GM21367 (cell line): ENCODE measurements around the gene HAAO.
"Not testable (repeated sequence)": the region's sequence is repeated elsewhere in the genome, so short reads cannot be mapped to it uniquely, and the experiment has no call there.

ENCODE experiments used
- ATAC-seq: cut with Tn5 transposase; IDR thresholded peaks from one replicate; pipeline ENCODE4 v1.9.1; 2021; ENCODE audit not compliant: unreplicated experiment

The HAAO gene

GRCh38 chr2:42752314-42752713 is 40.1 kb downstream of the HAAO start:
- peak; percentile 55 for ATAC-seq

GRCh38 chr2:42748840-42749239 is 43.5 kb downstream of the HAAO start:
- no peak for ATAC-seq

GRCh38 chr2:42747422-42747821 is 45.0 kb downstream of the HAAO start:
- ATAC-seq = no peak

GRCh38 chr2:42744545-42745082 is 47.8 kb downstream of the HAAO start:
- ATAC-seq = no peak

GRCh38 chr2:42743659-42743990 is 48.8 kb downstream of the HAAO start:
- ATAC-seq = no peak

GRCh38 chr2:42742740-42743658 is 49.4 kb downstream of the HAAO start:
- no peak for ATAC-seq

GRCh38 chr2:42741140-42741539 is 51.2 kb downstream of the HAAO start:
- ATAC-seq = no peak

- no peak for ATAC-seq
Measured at GRCh38 chr2:42736598-42737322, 55.6 kb downstream of the HAAO start.

GRCh38 chr2:42733852-42734251 is 58.5 kb downstream of the HAAO start:
- ATAC-seq = no peak

GRCh38 chr2:42731316-42731715 is 61.1 kb downstream of the HAAO start:
- ATAC-seq = not testable (repeated sequence)

GRCh38 chr2:42726680-42727079 is 65.7 kb downstream of the HAAO start:
- no peak for ATAC-seq

GRCh38 chr2:42725657-42726056 is 66.7 kb downstream of the HAAO start:
- no peak for ATAC-seq

GRCh38 chr2:42724886-42725285 is 67.5 kb downstream of the HAAO start:
- ATAC-seq = no peak

- no peak for ATAC-seq
Measured at GRCh38 chr2:42723465-42723864, 68.9 kb downstream of the HAAO start.

- peak; percentile 93 for ATAC-seq
Measured at GRCh38 chr2:42722320-42723190, 69.8 kb downstream of the HAAO start.

GRCh38 chr2:42721898-42722297 is 70.5 kb downstream of the HAAO start:
- ATAC-seq = no peak
